Measurements from ENCODE around the gene ZNF594.
"Not testable (repeated sequence)": the region's sequence is repeated elsewhere in the genome, so short reads cannot be mapped to it uniquely, and the experiment has no call there.

Gene ZNF594

DNA sequence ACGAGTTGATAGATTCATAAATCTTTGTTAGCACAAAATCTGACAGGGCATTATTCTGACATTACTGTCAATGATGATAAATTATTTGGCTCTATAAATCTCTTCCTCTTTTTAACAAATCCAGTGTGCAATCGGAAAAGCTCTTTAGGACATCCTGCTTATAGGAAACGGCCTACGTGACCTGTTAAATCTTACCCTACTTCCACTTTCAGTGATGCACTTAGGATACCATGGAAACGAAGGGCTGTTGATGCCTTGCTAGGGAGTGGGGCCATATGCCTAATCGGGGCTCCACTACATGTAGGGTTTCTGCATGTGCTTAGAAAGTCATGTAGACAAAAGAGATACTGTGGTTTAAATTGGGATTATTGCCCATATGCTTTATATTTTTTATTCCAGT, 27.2 kb downstream of the ZNF594 start:
- TF ChIP-seq, protein P1, sequence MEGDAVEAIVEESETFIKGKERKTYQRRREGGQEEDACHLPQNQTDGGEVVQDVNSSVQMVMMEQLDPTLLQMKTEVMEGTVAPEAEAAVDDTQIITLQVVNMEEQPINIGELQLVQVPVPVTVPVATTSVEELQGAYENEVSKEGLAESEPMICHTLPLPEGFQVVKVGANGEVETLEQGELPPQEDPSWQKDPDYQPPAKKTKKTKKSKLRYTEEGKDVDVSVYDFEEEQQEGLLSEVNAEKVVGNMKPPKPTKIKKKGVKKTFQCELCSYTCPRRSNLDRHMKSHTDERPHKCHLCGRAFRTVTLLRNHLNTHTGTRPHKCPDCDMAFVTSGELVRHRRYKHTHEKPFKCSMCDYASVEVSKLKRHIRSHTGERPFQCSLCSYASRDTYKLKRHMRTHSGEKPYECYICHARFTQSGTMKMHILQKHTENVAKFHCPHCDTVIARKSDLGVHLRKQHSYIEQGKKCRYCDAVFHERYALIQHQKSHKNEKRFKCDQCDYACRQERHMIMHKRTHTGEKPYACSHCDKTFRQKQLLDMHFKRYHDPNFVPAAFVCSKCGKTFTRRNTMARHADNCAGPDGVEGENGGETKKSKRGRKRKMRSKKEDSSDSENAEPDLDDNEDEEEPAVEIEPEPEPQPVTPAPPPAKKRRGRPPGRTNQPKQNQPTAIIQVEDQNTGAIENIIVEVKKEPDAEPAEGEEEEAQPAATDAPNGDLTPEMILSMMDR (IDR thresholded peaks at IDR 0.05; ENCODE audit: low read depth, low read length): no peak
- H3K4me3 ChIP-seq (ENCODE audit: low read depth, low read length): no peak overlapping the region

DNA sequence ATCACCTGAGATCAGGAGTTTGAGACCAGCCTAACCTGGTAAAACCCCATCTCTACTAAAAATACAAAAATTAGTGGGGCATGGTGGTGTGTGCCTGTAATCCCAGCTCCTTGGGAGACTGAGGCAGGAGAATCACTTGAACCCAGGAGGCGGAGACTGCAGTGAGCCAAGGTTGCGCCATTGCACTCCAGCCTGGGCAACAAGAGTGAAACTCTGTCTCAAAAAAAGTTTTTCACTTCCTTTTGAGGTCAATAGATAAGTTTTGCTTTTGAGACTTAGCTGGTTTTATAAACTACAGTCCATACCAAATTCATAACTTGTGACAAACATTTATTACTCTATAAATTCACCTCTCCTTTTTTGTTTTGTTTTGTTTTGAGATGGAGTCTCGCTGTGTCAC, 29.9 kb downstream of the ZNF594 start:
- H3K4me3 ChIP-seq (ENCODE audit: low read depth, low read length): not testable (repeated sequence)

DNA sequence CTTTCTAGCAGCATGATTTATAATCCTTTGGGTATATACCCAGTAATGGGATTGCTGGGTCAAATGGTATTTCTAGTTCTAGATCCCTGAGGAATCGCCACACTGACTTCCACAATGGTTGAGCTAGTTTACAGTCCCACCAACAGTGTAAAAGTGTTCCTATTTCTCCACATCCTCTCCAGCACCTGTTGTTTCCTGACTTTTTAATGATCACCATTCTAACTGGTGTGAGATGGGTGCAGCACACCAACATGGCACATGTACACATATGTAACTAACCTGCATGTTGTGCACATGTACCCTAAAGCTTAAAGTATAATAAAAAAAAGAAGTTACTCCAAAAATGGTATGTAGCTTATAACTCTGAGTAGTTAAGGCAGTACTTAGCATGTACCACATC, 31.0 kb downstream of the ZNF594 start:
- H3K4me3 ChIP-seq (ENCODE audit: low read depth, low read length): not testable (repeated sequence)

DNA sequence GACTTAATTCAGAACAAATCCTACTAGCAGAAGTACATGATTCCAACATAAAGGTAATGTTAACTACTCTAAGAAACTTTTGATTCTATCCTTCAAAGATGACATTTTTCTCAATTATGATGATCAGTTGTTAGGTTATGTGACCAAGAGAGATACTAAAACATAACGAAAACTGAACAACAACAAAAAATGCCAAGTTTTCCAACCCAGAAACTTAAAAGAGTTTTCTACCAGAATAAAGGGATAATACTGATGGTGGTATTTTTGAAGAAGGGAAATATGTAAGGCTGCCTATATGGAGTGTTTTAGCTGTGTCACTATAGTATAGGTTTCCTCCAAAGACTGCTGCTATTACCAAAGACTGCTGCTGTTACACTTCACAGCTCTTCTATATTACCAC, 45.5 kb downstream of the ZNF594 start:
- H3K4me3 ChIP-seq (ENCODE audit: low read depth, low read length): not testable (repeated sequence)

DNA sequence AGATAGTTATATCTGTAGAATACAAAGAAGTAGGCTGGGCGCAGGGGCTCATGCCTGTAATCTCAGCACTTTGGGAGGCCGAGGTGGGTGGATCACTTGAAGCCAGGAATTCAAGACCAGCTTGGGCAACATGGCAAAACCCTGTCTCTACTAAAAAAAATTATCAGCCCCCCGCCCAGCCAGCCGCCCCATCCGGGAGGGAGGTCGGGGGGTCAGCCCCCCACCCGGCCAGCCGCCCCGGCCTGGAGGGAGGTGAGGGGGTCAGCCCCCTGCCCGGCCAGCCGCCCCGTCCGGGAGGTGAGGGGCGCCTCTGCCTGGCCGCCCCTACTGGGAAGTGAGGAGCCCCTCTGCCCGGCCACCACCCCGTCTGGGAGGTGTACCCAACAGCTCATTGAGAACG, 48.8 kb downstream of the ZNF594 start:
- not testable (repeated sequence) for H3K4me3 ChIP-seq (ENCODE audit: low read depth, low read length)

DNA sequence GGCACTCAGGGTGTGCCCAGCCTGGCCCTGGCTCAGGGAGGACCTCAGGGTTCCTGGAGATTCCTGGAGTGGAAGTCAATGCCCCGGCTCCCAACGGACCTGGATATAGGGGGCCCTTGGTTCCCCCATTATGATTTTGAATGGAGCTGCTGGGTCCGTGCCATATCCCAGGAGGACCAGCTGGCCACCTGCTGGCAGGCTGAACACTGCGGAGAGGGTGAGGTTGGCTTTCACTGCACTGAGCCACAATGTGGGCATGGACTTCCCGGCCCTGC, 52.3 kb downstream of the ZNF594 start:
- TF ChIP-seq, protein P1 (IDR thresholded peaks at IDR 0.05; ENCODE audit: low read depth, low read length): no peak
- no peak overlapping the region for H3K4me3 ChIP-seq (ENCODE audit: low read depth, low read length)

DNA sequence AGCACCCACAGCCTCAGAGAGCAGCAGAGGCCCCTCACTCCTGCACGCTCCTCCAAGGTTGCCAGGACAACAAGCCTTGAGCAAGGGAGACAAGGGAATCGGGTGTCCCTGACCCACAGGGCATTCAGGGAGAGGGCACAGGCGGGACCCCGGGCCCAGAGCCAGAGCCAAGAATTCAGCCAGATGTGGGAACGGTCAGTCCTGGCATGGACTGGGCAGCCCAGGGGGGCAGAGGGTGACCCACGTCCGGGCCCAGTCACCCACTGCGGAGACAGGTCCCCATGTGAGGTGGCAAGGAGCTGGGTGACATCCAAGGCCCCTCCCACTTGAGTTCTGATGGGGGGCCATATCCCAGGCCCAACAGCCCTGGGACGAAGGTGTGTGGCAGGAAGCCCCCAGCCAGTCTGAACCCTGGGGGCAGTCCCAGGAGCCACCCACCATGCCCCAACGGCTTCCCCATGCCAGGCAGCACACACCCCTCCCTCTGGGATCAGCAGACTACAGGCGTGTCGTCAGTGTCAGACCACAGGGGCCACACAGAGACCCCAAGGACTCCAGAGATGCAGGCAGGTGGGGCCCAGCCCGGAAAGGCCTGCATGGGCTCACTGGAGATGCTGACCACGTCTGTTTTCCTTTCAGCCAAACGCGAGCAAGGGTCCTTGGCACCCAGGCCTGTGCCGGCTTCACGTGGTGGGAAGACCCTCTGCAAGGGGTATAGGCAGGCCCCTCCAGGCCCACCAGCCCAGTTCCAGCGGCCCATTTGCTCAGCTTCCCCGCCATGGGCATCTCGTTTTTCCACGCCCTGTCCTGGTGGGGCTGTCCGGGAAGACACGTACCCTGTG, 52.8 kb downstream of the ZNF594 start:
- H3K4me3 ChIP-seq (ENCODE audit: low read depth, low read length): no peak overlapping the region
- TF ChIP-seq, protein P1 (IDR thresholded peaks at IDR 0.05; ENCODE audit: low read depth, low read length): no peak

DNA sequence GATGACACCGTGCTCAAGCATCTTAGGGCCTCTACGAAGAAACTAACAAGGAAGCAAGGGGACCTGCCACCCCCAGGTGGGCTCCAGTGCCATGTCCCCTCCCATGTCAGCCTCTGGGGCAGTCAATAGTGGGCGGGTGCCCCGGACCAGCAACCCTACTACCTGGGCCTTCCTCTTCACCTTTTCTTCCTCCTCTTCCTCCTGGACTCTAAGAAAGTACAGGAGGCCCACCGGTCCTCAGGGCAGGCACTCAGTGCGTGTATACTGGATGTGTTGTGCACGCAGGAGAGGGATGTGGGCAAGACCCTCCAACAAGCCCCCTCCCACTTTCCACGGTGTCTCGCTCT, 53.5 kb downstream of the ZNF594 start:
- not testable (repeated sequence) for H3K4me3 ChIP-seq (ENCODE audit: low read depth, low read length)

DNA sequence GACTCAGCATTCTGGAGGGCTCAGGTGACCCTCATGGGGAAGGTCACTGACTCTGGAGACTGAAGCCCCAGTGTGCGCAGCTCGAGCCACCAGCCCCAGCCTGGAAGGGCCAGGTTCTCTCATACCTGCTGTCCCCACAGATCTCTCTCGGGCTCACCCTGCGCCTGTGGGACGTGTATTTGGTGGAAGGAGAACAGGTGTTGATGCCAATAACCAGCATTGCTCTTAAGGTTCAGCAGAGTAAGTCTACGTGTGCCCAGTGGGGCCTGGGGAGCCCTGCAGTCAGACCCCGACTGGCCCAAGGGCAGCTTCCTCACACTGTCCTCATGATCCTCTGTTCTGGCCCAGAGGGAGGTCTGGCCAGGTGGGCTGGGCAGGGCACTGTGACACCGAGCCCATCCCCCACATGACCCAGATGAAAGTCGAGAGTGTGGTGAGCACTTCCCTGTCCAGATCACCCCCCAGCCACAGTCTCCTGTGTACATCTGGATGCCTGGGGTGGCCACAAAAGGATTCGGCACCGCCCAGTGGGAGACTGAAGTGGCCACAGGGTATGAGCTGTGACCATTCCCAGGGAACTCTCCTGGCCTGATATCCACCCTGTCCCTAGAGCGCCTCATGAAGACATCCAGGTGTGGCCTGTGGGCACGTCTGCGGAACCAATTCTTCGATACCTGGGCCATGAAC, 54.0 kb downstream of the ZNF594 start:
- not testable (repeated sequence) for H3K4me3 ChIP-seq (ENCODE audit: low read depth, low read length)

DNA sequence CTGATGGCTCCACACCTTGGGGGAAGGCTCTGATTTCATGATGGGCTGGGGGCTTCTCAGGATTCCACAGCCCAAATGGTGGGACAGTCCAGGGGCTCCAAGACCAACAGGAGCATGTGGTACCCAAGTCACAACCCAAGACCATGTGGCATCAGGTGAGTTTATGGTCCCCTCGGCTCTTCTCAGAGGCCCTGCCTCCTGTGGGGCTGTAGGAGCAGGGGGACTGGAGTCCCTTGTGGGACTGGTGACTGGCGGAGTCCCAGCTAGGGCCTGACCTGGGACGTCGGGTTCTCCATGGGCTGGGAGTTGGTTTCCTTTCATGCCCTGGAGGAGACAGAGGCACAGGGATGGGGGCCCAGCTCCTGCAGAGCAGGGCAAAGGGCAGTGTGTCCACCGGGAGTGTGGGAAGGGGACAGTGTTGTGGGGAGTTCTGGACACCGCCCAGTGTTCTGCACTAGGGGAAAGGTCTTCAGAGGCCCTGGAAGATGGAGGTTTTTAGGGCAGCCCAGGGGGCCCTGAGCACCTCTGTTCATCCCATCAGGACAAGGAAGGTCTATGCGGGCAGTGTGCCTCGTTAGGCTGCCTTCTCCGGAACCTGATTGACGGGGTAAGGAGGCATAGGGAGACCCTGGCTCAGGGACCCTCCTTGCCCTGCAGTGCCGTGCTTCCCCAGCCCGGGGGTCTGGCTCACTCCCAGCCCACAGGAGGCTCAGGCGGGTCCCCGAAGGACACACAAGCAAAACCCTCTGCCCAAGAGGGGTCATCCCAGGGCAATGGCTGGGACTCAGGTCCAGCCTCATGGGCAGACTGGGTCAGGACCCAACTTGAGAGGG, 54.9 kb downstream of the ZNF594 start:
- H3K4me3 ChIP-seq (ENCODE audit: low read depth, low read length): not testable (repeated sequence)
